HG02623 (cell line): ENCODE measurements around the gene SPEF2.
"Not testable (repeated sequence)": the region's sequence is repeated elsewhere in the genome, so short reads cannot be mapped to it uniquely, and the experiment has no call there.

ENCODE experiments used
- ATAC-seq: cut with Tn5 transposase; IDR thresholded peaks from one replicate; pipeline ENCODE4 v1.9.1; 2021; ENCODE audit warnings: moderate library complexity; ENCODE audit not compliant: unreplicated experiment

The SPEF2 gene

DNA sequence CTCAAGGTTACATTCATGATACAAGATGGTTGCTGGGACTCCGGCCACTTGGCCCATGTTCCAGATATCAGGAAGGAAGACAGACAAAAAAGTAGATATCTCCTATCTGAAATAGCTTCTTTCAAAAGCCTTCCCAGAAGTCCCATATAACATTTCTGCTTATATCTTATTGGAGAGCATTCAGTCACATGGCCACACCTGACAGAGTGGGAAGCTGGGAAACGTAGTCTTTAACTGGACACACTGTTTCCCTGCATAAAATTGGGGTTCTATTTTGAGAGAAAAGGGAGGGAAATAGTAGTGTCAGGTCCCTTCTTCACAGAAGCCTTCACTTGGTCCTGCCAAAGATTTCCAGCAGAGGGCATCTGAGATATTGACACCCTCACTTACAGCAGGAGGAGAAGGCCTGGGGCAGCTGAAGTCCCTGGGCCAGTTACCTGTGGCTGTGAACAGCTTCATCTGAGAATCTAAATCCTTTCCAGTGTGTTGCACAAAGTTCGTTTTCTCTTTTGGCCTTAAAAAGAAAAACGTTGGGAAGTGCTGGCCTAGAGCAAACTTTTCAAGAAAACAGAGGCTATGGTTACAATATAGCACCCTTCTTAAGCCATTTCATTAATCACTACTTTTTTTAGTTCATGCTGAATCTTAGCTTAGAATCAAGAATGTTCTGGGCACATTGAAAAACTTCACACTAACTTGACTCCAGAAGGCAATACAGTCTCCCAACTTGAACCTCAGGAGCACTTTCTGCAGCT is 33.5 kb downstream of the SPEF2 start:
- ATAC-seq: no peak

DNA sequence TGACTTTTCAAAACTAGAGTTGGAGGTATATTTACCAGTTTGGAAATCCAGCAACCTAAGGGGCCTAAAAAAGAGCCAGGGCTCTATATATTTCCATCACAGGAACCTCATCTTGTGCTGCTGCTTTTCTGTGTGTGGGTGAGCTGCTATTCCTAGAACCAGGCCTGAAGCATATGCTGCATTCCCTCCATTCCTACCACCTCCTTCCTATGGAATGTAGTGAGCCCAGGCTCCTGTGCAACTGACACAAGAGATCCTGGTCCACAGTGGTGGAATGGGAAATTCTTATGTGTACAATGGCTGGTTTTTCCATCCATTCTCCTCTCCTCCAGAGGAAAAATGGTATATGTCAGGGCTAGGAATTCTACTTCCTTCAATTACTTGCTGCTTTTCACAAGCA is 39.1 kb downstream of the SPEF2 start:
- ATAC-seq: no peak

- no peak for ATAC-seq
These were observed 40.2 kb downstream of the SPEF2 start for GRCh38 chr5:35657877-35658276.

DNA sequence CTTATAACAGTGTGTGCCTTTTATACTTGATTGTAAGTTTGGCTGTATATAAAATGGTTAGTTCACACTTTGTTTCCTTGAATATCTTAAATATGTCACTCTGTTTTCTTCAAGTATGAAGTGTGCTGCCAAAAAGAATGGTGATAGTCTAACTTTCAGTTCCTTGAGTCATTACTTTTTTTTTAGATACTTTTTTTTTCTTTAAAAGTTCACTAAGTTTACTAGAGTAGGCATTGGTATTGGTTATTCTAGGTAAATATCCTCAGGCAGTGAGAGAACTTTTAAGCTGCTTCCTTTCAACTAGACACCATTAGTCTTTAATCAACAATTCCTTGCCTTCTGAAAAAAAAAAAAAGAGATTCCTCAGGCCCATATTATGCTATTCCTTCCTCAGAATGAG is 41.9 kb downstream of the SPEF2 start:
- ATAC-seq: no peak

DNA sequence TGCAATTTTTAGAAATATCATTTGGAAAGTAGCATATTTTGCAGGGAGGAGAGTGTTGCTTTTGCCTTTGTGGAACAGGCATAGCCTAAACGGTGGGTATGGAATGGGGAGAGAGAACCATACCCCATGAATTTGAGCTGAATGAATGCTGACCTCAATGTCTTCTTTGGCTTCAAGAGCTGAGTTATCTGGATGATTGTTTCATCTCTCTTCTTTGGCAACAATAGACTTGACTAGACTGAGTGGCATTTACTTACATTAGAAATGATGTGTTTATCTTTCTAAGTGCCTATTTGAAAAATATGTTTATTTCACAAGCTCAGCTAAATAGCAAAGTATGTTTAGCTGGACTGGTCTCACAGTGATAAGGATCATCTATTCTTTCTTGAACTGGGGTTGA is 42.8 kb downstream of the SPEF2 start:
- ATAC-seq: no peak

DNA sequence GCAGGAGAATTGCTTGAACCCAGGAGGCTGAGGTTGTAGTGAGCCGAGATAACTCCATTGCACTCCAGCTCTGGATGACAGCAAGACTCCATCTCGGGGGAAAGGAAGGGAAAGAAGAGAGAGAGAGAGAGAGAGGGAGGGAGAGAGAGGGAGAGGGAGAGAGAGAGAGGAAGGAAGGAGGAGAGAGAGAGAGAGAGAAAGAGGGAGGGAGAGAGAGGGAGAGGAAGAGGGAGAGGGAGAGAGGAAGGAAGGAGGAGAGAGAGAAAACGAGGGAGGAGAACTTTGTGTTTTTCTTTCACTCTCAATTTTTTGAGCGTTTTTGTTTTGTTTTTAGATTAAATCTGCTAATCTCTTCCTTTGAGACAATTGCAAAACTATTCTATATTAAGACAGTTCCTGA is 46.9 kb downstream of the SPEF2 start:
- no peak for ATAC-seq

GRCh38 chr5:35665096-35665495 is 47.4 kb downstream of the SPEF2 start:
- no peak for ATAC-seq

DNA sequence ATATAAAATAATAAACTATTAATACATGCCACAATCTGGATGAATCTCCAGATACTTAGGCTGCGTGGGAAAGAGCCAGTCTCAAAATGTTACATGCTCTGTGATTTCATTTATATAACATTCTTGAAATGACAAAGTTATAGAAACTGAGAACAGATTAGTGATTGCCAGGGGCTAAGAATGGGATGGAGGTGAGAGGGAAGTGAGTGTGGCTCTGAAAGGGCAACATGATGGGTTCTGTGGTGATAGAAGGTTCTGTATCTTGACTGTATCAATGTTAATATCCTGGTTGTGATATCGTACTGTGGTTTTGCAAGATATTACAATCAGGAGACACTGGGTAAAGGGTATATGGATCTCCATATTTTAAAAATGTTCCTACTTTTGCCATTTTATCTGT is 50.7 kb downstream of the SPEF2 start:
- ATAC-seq: no peak

DNA sequence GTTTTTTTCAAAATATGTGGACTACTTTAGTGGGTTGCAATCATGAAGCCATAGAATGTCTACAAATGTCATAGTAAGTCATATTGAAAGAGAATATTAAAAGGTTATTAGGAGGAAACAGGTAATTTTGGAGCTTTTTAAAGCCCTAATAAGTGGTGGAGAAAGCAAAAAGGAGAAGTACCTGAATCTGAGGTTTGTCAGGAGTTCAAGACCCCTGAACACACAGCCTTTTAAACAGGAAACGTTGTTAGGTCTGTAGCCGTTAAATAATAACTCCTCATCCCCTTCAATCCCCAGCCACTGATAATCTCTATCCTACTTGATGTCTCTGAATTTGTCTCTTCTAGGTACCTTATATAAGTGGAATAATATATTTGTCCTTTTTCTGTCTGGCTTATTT is 51.1 kb downstream of the SPEF2 start:
- no peak for ATAC-seq

- ATAC-seq: no peak
These were observed 54.1 kb downstream of the SPEF2 start for GRCh38 chr5:35671541-35672295.

DNA sequence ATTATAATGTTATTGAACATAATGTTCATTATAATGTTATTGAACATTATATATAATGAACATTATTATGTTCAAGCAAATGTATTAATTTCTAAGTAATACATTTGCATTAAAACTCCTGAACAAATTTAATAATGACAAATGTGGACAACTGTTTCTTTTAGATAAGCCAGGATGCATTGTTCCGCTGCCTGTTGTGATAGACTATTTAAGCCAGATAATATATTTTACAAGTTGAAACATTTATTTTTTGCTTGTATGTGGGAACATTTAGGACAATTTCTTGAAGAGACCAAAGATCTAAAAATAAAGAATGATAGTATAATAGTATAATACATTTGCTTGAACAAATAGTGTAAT is 54.6 kb downstream of the SPEF2 start:
- not testable (repeated sequence) for ATAC-seq

- ATAC-seq: no peak
These were observed 55.3 kb downstream of the SPEF2 start for GRCh38 chr5:35672995-35673394.

DNA sequence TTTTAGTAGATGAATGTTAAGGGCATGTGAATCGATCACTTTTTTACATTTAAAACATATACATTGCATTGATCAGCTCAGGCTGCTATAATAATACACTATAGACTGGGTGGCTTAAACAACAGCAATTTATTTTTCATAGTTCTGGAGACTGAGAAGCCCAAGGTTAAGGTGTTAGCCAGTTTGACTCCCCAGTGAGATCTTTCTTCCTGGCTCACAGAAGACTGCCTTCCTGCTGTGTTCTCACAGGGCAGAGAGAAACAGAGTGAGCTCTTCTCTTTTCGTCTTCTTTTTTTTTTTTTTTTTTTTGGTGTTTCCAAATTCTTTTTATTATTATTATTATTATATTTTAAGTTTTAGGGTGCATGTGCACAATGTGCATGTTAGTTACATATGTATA is 56.4 kb downstream of the SPEF2 start:
- no peak for ATAC-seq

DNA sequence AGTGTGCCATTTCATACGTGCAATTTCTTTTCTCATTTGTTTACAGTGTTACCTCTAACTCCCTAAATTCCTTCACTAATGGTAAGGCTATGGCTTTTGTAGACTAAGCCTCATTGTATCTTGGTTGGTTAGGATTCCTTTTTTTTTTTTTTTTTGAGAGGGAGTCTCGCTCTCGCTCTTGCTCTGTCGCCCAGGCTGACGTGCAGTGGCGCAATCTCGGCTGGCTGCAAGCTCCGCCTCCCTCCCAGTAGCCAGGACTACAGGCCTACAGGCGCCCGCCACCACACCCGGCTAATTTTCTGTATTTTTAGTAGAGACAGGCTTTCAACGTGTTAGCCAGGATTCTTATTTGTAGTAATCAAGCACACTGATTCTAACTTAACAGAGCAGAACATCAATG is 57.7 kb downstream of the SPEF2 start:
- ATAC-seq: no peak

- ATAC-seq: no peak
These were observed 60.2 kb downstream of the SPEF2 start for GRCh38 chr5:35677878-35678277.

GRCh38 chr5:35678661-35679060 is 61.0 kb downstream of the SPEF2 start:
- ATAC-seq: no peak

- ATAC-seq: no peak
These were observed 61.7 kb downstream of the SPEF2 start for GRCh38 chr5:35679357-35679756.

GRCh38 chr5:35681911-35682310 is 64.2 kb downstream of the SPEF2 start:
- no peak for ATAC-seq

GRCh38 chr5:35683466-35683865 is 65.8 kb downstream of the SPEF2 start:
- ATAC-seq: no peak

- ATAC-seq: no peak
These were observed 67.5 kb downstream of the SPEF2 start for GRCh38 chr5:35685161-35685560.

- no peak for ATAC-seq
These were observed 70.3 kb downstream of the SPEF2 start for GRCh38 chr5:35687961-35688360.

DNA sequence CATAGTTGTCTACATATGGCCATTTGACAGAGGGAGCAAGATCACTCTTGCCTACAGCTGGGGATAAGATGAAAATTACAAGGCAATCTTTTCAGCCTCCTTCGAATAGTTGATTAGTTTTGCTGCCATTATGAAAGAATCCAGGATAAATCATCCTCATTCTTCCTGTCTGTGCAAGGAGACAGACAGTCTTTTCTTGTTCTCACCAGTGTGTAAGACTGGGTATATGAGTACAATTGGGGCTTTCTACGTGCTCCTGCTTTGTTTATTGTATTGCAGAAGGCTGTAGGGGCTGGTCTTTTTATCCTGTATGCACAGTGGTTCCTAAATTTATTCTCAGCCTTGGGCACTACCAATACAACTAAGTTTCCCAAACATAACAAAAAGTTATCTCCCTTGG is 76.8 kb downstream of the SPEF2 start:
- no peak for ATAC-seq
